HG02642 (cell line): ENCODE data around the gene SETD3.
"Not testable (repeated sequence)": the region's sequence is repeated elsewhere in the genome, so short reads cannot be mapped to it uniquely, and the experiment has no call there.

Experiments
- ATAC-seq: cut with Tn5 transposase; IDR thresholded peaks from one replicate; pipeline ENCODE4 v1.9.1; 2021; ENCODE audit warnings: mild to moderate bottlenecking; ENCODE audit not compliant: unreplicated experiment, poor library complexity

Gene SETD3

DNA sequence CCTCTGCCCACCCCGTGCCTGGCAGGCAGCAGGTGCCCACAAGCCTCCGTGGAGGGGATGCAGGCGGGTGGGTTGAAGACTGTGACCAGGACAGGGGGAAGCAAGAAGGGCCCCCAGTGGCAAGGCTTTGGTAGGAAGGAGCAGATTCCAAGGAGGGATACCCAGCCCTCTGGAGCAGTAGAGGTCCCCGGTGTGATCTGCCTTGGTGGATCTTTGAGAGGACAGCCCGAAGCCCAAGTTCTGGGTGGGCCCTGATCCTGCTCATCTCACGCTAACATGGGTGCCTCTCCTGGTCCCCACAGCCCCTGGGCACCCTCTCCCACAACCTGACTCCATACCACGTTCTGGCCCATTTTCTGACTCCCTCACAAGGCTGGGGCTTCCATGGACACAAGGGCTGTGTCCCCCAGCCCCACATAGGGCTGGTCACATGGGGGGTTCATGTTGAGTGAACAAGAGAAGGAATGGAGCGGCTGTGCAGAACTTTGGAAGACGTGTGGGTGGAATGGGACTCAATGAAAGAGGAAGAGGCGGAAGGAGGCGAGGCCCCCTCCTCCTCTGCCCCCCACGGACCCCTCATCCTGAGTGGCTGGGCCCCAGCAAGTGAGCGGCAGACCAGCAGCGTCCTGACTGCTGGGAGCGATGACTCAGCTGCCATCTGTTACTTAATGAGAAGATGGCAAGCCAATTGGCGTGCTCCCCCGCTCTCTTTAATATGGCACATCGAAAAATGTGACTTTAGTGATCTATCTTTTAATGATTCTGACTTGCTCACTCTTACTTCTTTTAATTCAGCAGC, 131.6 kb downstream of the SETD3 start:
- no peak for ATAC-seq

DNA sequence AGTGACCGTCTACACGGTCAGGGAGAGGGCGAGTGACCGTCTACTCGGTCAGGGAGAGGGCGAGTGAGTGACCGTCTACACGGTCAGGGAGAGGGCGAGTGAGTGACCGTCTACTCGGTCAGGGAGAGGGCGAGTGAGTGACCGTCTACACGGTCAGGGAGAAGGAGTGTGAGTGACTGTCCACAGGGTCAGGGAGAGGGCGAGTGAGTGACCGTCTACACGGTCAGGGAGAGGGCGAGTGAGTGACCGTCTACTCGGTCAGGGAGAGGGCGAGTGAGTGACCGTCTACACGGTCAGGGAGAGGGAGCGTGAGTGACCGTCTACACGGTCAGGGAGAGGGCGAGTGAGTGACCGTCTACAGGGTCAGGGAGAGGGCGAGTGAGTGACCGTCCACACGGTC, 132.4 kb downstream of the SETD3 start:
- ATAC-seq: not testable (repeated sequence)
